HCT116 (cell line): ENCODE measurements around the gene SHROOM3.

Experiments used
- CTCF ChIP-seq, 3 experiments: fragments of 200-600 bp in 1 of 3; sonication (generic) in 1 of 3; IDR thresholded peaks in 2 of 3; conservative IDR thresholded peaks in 1 of 3; 2 replicates each; pipeline ENCODE4 v1.5.1; 2012 to 2017; ENCODE audit warnings: low read depth in 2 of 3, low read length in 2 of 3, antibody characterized with exemption in 1 of 3, borderline replicate concordance in 1 of 3, control low read depth in 1 of 3, mild to moderate bottlenecking in 1 of 3, mixed read lengths in 1 of 3, mixed run types in 1 of 3, moderate library complexity in 1 of 3; ENCODE audit not compliant: insufficient read depth in 1 of 3
- EGR1 ChIP-seq: IDR thresholded peaks from 2 replicates; pipeline ENCODE4 v1.6.1; 2012; ENCODE audit warnings: low read depth
- EZH2 ChIP-seq: fragments of 200-600 bp; sonication (generic); IDR thresholded peaks from 2 replicates; pipeline ENCODE4 v1.6.1; 2017; ENCODE audit warnings: antibody characterized with exemption, mixed run types
- MAX ChIP-seq: IDR thresholded peaks from 2 replicates; pipeline ENCODE4 v1.6.1; 2012
- POLR2AphosphoS5 ChIP-seq: IDR thresholded peaks from 2 replicates; pipeline ENCODE4 v1.6.1; 2011; ENCODE audit warnings: mild to moderate bottlenecking, low read depth, low read length, moderate library complexity
- SIN3A ChIP-seq: IDR thresholded peaks from 2 replicates; pipeline ENCODE4 v1.6.1; 2012; ENCODE audit warnings: low read depth
- ZNF274 ChIP-seq: fragments of 200-500 bp; sonication (Bioruptor generic); IDR thresholded peaks from 2 replicates; pipeline ENCODE4 v1.6.1; 2014; ENCODE audit warnings: mild to moderate bottlenecking, low read depth, low read length, inconsistent platforms

GRCh38 chr4:76614589-76614988, 179.6 kb downstream of the SHROOM3 start:
- no peak for TF ChIP-seq SIN3A
- no peak for TF ChIP-seq MAX
- TF ChIP-seq EGR1 = no peak
- no peak for TF ChIP-seq CTCF (IDR thresholded peaks at IDR 0.05 in 2 of 3, conservative IDR thresholded peaks at IDR 0.05 in 1 of 3; ENCODE audit: borderline replicate concordance in 1 of 3, insufficient read depth in 1 of 3, low read depth in 2 of 3, low read length in 2 of 3)
- no peak for TF ChIP-seq ZNF274
- no peak for TF ChIP-seq POLR2AphosphoS5
- no peak for TF ChIP-seq EZH2
